HUDEP-2 (cell line): ENCODE data around the gene SYK.

Experiments
- DNase-seq, 76 experiments: peaks; one replicate each; lab custom pipeline; 2025; ENCODE audit not compliant: unreplicated experiment in 76 of 76; lab: John Stamatoyannopoulos, UW

The SYK gene

DNA sequence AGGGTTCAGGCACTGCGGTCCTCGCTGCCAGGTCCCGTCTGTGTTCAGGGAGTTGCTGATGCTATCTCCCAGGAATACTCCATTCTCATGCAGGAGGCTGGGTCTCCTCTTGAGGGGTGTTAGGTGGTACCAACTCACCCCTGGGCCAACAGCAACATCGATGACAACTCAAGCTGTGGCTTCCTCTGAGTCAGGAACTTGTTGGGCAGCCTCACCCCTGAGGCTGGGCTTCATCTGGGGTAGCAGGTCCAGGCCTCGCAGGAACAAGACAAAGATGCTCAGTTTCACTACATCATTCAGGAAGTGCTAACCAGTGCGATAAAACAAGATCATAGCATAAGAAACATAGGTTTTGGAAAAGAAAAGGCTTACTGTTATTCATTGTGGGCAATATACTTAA, 125.9 kb downstream of the SYK start:
- DNase-seq, result no peak

- no peak for DNase-seq
These were observed 128.0 kb downstream of the SYK start for GRCh38 chr9:90929626-90930025.

DNA sequence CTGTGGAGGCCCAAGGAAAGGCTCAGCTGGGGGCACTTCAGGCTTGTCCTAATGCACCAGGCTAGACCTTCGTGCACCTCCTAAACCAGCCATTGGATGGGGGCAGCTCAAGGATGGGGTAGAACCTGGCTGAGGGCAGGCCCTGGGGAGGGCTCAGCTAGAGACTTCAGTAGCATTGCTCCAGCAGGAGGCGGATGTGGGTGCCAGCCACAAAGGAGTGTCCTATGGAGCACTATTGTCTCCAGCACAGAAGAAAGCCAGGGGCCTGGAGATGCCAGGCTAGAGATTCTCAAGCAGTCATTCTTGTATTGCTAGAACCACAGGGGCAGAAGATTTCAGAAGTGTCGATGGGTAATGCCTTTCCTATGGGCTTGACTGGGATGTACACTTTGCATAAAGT, 131.8 kb downstream of the SYK start:
- no peak for DNase-seq

DNA sequence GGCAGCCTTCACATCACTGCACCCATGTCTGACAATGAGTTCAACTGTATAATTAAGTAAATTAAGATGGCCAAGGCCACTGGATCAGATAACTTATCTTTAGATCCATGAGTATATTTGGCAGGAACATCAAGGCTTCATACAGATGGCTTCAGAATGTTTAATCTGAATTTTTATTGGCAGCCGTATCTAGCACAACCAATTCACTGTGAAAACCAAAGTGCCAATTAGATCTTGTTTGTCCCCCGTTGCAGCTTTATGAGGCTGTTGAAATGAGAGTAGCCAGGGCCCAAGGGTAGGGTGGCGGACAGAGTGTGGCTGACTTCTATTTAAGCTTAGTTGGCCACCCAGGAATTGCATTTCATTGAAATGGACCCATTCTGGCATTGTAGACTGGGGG, 137.7 kb downstream of the SYK start:
- no peak for DNase-seq

- no peak for DNase-seq
These were observed 138.7 kb downstream of the SYK start for GRCh38 chr9:90940280-90940679.

DNA sequence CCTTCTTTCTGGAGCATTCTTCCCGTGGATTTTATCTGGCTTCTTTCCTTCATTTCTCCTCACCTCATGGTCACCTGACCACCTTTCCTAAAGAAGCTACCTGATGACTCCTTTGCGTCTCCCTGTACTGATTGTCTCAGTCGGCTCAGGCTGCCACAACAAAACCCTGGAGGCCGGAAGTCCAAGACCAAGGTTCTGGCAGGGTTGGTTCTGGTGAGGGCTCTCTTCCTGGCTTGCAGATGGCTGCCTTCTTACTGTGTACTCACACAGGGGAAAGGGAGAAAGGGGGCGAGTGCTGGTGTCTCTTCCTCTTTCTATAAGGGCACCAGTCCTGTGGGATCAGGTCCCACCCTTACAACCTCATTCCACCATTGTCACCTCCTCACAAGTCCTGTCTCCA, 140.0 kb downstream of the SYK start:
- no peak for DNase-seq

- no peak for DNase-seq
These were observed 140.9 kb downstream of the SYK start for GRCh38 chr9:90942555-90942954.

- no peak for DNase-seq
These were observed 141.7 kb downstream of the SYK start for GRCh38 chr9:90943341-90943740.

GRCh38 chr9:90945336-90945735, 143.7 kb downstream of the SYK start:
- DNase-seq, result no peak

GRCh38 chr9:90946982-90947381, 145.4 kb downstream of the SYK start:
- DNase-seq, result no peak
